Esophagus (tissue), 2 donors: Measurements from ENCODE around the gene DEFB115. TPM values are rescaled to one million over a fixed set of nuclear protein-coding genes. Genes with fewer than 3 reads are reported as not detected.
"Not testable (repeated sequence)": the region's sequence is repeated elsewhere in the genome, so short reads cannot be mapped to it uniquely, and the experiment has no call there.

ENCODE experiments used
- H3K27ac ChIP-seq, 2 donors: one replicate each; pipeline ENCODE4 v1.5.1; 2013; ENCODE audit warnings: low read depth in 2 of 2, mild to moderate bottlenecking in 2 of 2, inconsistent platforms in 1 of 2, low read length in 1 of 2, moderate library complexity in 1 of 2
- H3K27me3 ChIP-seq, 2 donors: one replicate each; pipeline ENCODE4 v1.6.1; 2013; ENCODE audit warnings: low read length in 2 of 2, control low read depth in 1 of 2, mild to moderate bottlenecking in 1 of 2; ENCODE audit not compliant: insufficient read depth in 2 of 2, control insufficient read depth in 1 of 2
- H3K36me3 ChIP-seq, 2 donors: one replicate each; pipeline ENCODE4 v1.6.1; 2013; ENCODE audit warnings: low read length in 1 of 2; ENCODE audit not compliant: control insufficient read depth in 2 of 2, insufficient read depth in 2 of 2
- H3K4me1 ChIP-seq, 2 donors: one replicate each; pipeline ENCODE4 v1.6.1; 2013; ENCODE audit warnings: low read length in 1 of 2; ENCODE audit not compliant: control insufficient read depth in 2 of 2, insufficient read depth in 2 of 2
- H3K4me3 ChIP-seq, 2 donors: one replicate each; pipeline ENCODE4 v1.5.1; 2013; ENCODE audit warnings: low read length in 2 of 2, mild to moderate bottlenecking in 2 of 2, low read depth in 1 of 2, moderate library complexity in 1 of 2
- H3K9me3 ChIP-seq, 2 donors: one replicate each; pipeline ENCODE4 v1.6.1; 2013; ENCODE audit warnings: mild to moderate bottlenecking in 2 of 2, low read depth in 1 of 2, low read length in 1 of 2, moderate library complexity in 1 of 2; ENCODE audit not compliant: control insufficient read depth in 2 of 2, insufficient read depth in 1 of 2
- WGBS, 2 donors: extraction: QIAGEN DNeasy Blood & Tissue Kit; methylation state at CpG; one replicate each; pipeline ENCODE4 v1.1.7; 2013; 5-methylcytosine and 5-hydroxymethylcytosine counted together
- polyA plus RNA-seq, 2 donors: library from polyadenylated mRNA; stranded (reverse); fragments of 200-250 nt; gene quantifications; one replicate each; pipeline ENCODE4 v1.2.3, GENCODE V29; 2013
- donor health status: healthy with polysubstance abuse.
- donor health status: Bipolar disorder and iron deficiency.

The DEFB115 gene, protein sequence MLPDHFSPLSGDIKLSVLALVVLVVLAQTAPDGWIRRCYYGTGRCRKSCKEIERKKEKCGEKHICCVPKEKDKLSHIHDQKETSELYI
- polyA plus RNA-seq, result not detected

- Histone ChIP-seq H3K4me1 (no peaks in the 10 kb centered on the region), H3K27me3 (no peaks in the 10 kb centered on the region), H3K4me3 (no peak within 1 kb of the TSS), H3K9me3 (no peaks in the 10 kb centered on the region), H3K27ac (no peak within 1 kb of the TSS), H3K36me3 (no peaks in the 10 kb centered on the region)
- WGBS, 2 donors, result 47 to 52% methylated on average over 2 of the region's 2 CpGs
Observed at GRCh38 chr20:31257364-31257763, at the start of gene DEFB115. Gene DEFB115 (plus strand): TSS chr20:31257664. CDS start chr20:31257664, 0 bp downstream.

DNA sequence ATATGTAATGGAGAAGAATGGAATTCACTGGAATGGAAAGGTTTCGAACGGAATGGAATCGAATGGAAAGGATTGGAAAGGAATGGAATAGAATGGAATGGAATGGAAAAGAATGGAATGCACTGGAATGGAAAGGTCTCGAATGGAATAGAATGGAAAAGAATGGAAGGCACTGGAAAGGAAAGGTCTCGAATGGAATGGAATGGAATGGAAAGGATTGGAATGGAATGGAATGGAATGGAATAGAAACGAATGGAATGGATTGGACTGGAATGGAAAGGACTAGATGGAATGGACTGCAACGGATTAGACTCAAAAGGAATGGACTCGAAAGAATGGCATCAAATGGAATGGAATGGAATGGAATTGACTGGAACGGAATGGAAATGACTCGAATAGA lies 20.5 kb upstream of the DEFB115 start:
- H3K4me1 ChIP-seq, result no peaks in the 10 kb centered on the region
- no peak overlapping the region for H3K27ac ChIP-seq
- 70% methylated on average over 10 of the region's 10 CpGs for whole genome bisulfite sequencing, 2 donors
- peaks cover 0 to 2% of the 10 kb centered on the region in 2 donors for H3K9me3 ChIP-seq
- no peaks in the 10 kb centered on the region for H3K27me3 ChIP-seq
- no peaks in the 10 kb centered on the region for H3K36me3 ChIP-seq
- no peak overlapping the region for H3K4me3 ChIP-seq

- Histone ChIP-seq H3K27me3 (no peaks in the 10 kb centered on the region), H3K9me3 (peaks cover 0 to 2% of the 10 kb centered on the region in 2 donors), H3K4me1 (no peaks in the 10 kb centered on the region), H3K27ac (no peak overlapping the region), H3K4me3 (no peak overlapping the region), H3K36me3 (no peaks in the 10 kb centered on the region)
- WGBS, 2 donors, result 65 to 66% methylated on average over 6 of the region's 6 CpGs
Observed at GRCh38 chr20:31237763-31238162, 19.7 kb upstream of the DEFB115 start.

GRCh38 chr20:31239139-31239538 lies 18.3 kb upstream of the DEFB115 start:
- 71 to 77% methylated on average over 8 of the region's 8 CpGs for WGBS, 2 donors
- peaks cover 0 to 6% of the 10 kb centered on the region in 2 donors for H3K9me3 ChIP-seq
- no peak overlapping the region for H3K27ac ChIP-seq
- no peaks in the 10 kb centered on the region for H3K27me3 ChIP-seq
- H3K36me3 ChIP-seq, result no peaks in the 10 kb centered on the region
- no peaks in the 10 kb centered on the region for H3K4me1 ChIP-seq
- H3K4me3 ChIP-seq, result no peak overlapping the region

GRCh38 chr20:31256959-31257358 lies 505 bp upstream of the DEFB115 start:
- H3K4me3 ChIP-seq, result no peak overlapping the region
- H3K27ac ChIP-seq, result no peak overlapping the region
- H3K4me1 ChIP-seq, result no peaks in the 10 kb centered on the region
- 36 to 44% methylated on average over 3 of the region's 3 CpGs for WGBS, 2 donors
- no peaks in the 10 kb centered on the region for H3K9me3 ChIP-seq
- H3K27me3 ChIP-seq, result no peaks in the 10 kb centered on the region
- no peaks in the 10 kb centered on the region for H3K36me3 ChIP-seq

- WGBS, 2 donors, result 61 to 69% methylated on average over 6 of the region's 6 CpGs
Observed at GRCh38 chr20:31260326-31260932, 3.0 kb downstream of the DEFB115 start.

GRCh38 chr20:31274441-31274840 lies 17.0 kb downstream of the DEFB115 start:
- no peak overlapping the region for H3K4me3 ChIP-seq
- WGBS, 2 donors, result 83 to 87% methylated on average over 20 of the region's 20 CpGs
- no peaks in the 10 kb centered on the region for H3K4me1 ChIP-seq
- H3K9me3 ChIP-seq, result peaks cover 22 to 38% of the 10 kb centered on the region in 2 donors
- no peaks in the 10 kb centered on the region for H3K36me3 ChIP-seq
- no peak overlapping the region for H3K27ac ChIP-seq
- no peaks in the 10 kb centered on the region for H3K27me3 ChIP-seq

More at GRCh38 chr20:31260326-31260932, 3.0 kb downstream of the DEFB115 start:
- Histone ChIP-seq H3K9me3 (no peaks in the 10 kb centered on the region), H3K4me1 (no peaks in the 10 kb centered on the region), H3K36me3 (no peaks in the 10 kb centered on the region), H3K27ac (no peak overlapping the region), H3K27me3 (no peaks in the 10 kb centered on the region), H3K4me3 (no peak overlapping the region)

DNA sequence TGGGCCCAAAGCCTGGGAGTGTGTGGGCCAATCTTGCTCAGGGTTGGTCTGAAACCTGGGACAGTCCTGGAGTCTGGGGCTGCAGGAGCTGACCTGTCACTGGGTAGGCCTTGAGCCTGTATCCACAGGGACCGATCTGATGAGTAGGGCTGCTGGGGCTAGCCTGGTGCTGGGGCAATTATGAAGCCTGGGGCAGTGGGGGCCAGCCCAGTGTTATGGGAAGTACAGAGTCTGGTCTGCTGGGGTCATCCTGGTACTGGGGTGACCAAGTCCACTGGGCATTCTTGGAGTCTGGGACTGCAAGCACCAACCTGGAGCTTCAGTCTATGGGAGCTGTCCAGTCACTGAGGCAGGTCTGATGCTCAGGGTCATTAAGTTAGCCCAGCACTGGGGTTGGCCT lies 20.7 kb downstream of the DEFB115 start:
- WGBS, 2 donors, result 84 to 88% methylated on average over 1 of the region's 1 CpG
- Histone ChIP-seq H3K4me3 (no peak overlapping the region), H3K27ac (no peak overlapping the region), H3K27me3 (no peaks in the 10 kb centered on the region), H3K9me3 (peaks cover 12 to 21% of the 10 kb centered on the region in 2 donors), H3K36me3 (no peaks in the 10 kb centered on the region), H3K4me1 (no peaks in the 10 kb centered on the region)

- not testable (repeated sequence) for H3K4me3 ChIP-seq, H3K27me3 ChIP-seq, H3K4me1 ChIP-seq, H3K27ac ChIP-seq, H3K36me3 ChIP-seq, H3K9me3 ChIP-seq
- 67 to 71% methylated on average over 7 of the region's 7 CpGs for WGBS, 2 donors
Observed at GRCh38 chr20:31284964-31285363, 27.5 kb downstream of the DEFB115 start.

GRCh38 chr20:31308535-31309162 lies 51.2 kb downstream of the DEFB115 start, which contains the start of gene DEFB116:
Gene DEFB116 (minus strand): TSS chr20:31308585. CDS start chr20:31308585, 0 bp downstream.
- H3K4me1 ChIP-seq, result no peaks in the 10 kb centered on the region
- H3K27ac ChIP-seq, result no peak within 1 kb of the TSS
- no peaks in the 10 kb centered on the region for H3K9me3 ChIP-seq
- H3K27me3 ChIP-seq, result no peaks in the 10 kb centered on the region
- 41 to 44% methylated on average over 8 of the region's 8 CpGs for WGBS, 2 donors
- H3K36me3 ChIP-seq, result no peaks in the 10 kb centered on the region
- H3K4me3 ChIP-seq, result no peak within 1 kb of the TSS
